OCI-LY7 (cell line): ENCODE results near the gene SNAPIN. TPM values are rescaled to one million over a fixed set of nuclear protein-coding genes. Genes with fewer than 3 reads are reported as not detected.

Experiments used
- BruUV-seq: library from RNA; stranded (reverse); fragments of 400-500 nt; replicated peaks from 2 replicates; lab custom pipeline; 2021; lab: Mats Ljungman, UMichigan
- CTCF ChIA-PET: fragments of 300-600 bp; sonication (Branson Sonifier 250); formaldehyde crosslinking; loops from one replicate; lab custom pipeline; 2022; ENCODE audit warnings: antibody characterized with exemption; ENCODE audit not compliant: unreplicated experiment; lab: Charles Lee
- POLR2A ChIA-PET: fragments of 300-600 bp; sonication (Branson Sonifier 250); formaldehyde crosslinking; loops from one replicate; lab custom pipeline; 2022; ENCODE audit warnings: antibody characterized with exemption; lab: Charles Lee
- DNase-seq: peaks from one replicate; pipeline ENCODE4 v3.0.0-alpha.2; 2015; ENCODE audit warnings: low spot score
- H2AFZ ChIP-seq: fragments of 200-600 bp; sonication (generic), shearing (Covaris generic); 2 replicates; pipeline ENCODE4 v1.6.1; 2014; ENCODE audit warnings: mild to moderate bottlenecking, antibody characterized with exemption, low read length, moderate library complexity
- H3K27ac ChIP-seq: fragments of 200-600 bp; sonication (generic); 2 replicates; pipeline ENCODE4 v1.5.1; 2014; ENCODE audit warnings: mixed run types, low read depth, mild to moderate bottlenecking, moderate library complexity, low read length, inconsistent platforms; ENCODE audit not compliant: poor library complexity, severe bottlenecking
- H3K36me3 ChIP-seq: fragments of 200-600 bp; sonication (generic); 2 replicates; pipeline ENCODE4 v1.6.1; 2014; ENCODE audit warnings: mild to moderate bottlenecking, antibody characterized with exemption, low read length, moderate library complexity, mixed read lengths; ENCODE audit not compliant: insufficient read depth
- H3K4me1 ChIP-seq: fragments of 200-600 bp; sonication (generic); 2 replicates; pipeline ENCODE4 v1.5.1; 2014; ENCODE audit warnings: mild to moderate bottlenecking, low read length; ENCODE audit not compliant: insufficient read depth, poor library complexity, severe bottlenecking
- H3K4me2 ChIP-seq: fragments of 200-600 bp; sonication (generic); 2 replicates; pipeline ENCODE4 v1.6.1; 2014; ENCODE audit warnings: mild to moderate bottlenecking, low read length
- H3K4me3 ChIP-seq: fragments of 200-600 bp; sonication (generic); 2 replicates; pipeline ENCODE4 v1.5.1; 2014; ENCODE audit warnings: mild to moderate bottlenecking, low read depth, low read length; ENCODE audit not compliant: poor library complexity, severe bottlenecking
- H3K79me2 ChIP-seq: fragments of 200-600 bp; sonication (generic); 2 replicates; pipeline ENCODE4 v1.6.1; 2016; ENCODE audit warnings: low read depth, mild to moderate bottlenecking, low read length, moderate library complexity, mixed read lengths; ENCODE audit not compliant: insufficient read depth
- H3K9me2 ChIP-seq: fragments of 200-600 bp; sonication (generic); 2 replicates; pipeline ENCODE4 v1.6.1; 2016; ENCODE audit warnings: mild to moderate bottlenecking, low read length, mixed read lengths; ENCODE audit not compliant: insufficient read depth
- H3K9me3 ChIP-seq: fragments of 200-600 bp; sonication (generic); 2 replicates; pipeline ENCODE4 v1.6.1; 2014; ENCODE audit warnings: mild to moderate bottlenecking, mixed run types, low read length, mixed read lengths
- H4K20me1 ChIP-seq: fragments of 200-600 bp; sonication (generic); 2 replicates; pipeline ENCODE4 v1.6.1; 2014; ENCODE audit warnings: mild to moderate bottlenecking, antibody characterized with exemption, low read length, moderate library complexity, mixed read lengths; ENCODE audit not compliant: insufficient read depth
- CTCF ChIP-seq: fragments of 200-600 bp; sonication (generic); conservative IDR thresholded peaks from 2 replicates; pipeline ENCODE4 v1.5.1; 2014; ENCODE audit warnings: mild to moderate bottlenecking, antibody characterized with exemption, low read length, moderate library complexity, mixed read lengths
- EZH2phosphoT487 ChIP-seq: fragments of 200-600 bp; sonication (generic); IDR thresholded peaks from 2 replicates; pipeline ENCODE4 v1.6.1; 2018; ENCODE audit warnings: low read depth, borderline replicate concordance, mild to moderate bottlenecking, mixed run types, antibody characterized with exemption, low read length, moderate library complexity, mixed read lengths
- intact Hi-C: fragments of 100-400 bp; cut with micrococcal nuclease; formaldehyde crosslinking; loops from one replicate; pipeline ENCODE4 v1.10.0; 2022; ENCODE audit not compliant: unreplicated experiment
- total RNA-seq, 2 experiments: library from RNA; depleted of rRNA in 1 of 2; stranded (reverse); fragments of >200 nt in 1 of 2; shearing (Covaris generic) in 1 of 2; gene quantifications; 2 replicates each; pipeline ENCODE4 v1.2.3, GENCODE V29; 2014 to 2022

The SNAPIN gene
- total RNA-seq, 2 experiments from 2014 or later = 31.1 to 44.5 TPM

GRCh38 chr1:153698923-153699714 is 40.6 kb downstream of the SNAPIN start:
- CTCF ChIA-PET = no interaction called here
- H3K9me2 ChIP-seq = no peaks in the 10 kb centered on the region
- no peaks in the 10 kb centered on the region for H3K79me2 ChIP-seq
- no peaks in the 10 kb centered on the region for H3K4me1 ChIP-seq
- H4K20me1 ChIP-seq = no peaks in the 10 kb centered on the region
- no peak overlapping the region for H3K27ac ChIP-seq
- no peak overlapping the region for H2AFZ ChIP-seq
- POLR2A ChIA-PET = interaction anchor here (0.5 to 2.1 kb wide), 2 partner anchors 28 to 179 kb away, joined by 3 to 5 read pairs; partner anchors contain the start of gene INTS3
- no TSS peak for BruUV-seq
- TF ChIP-seq CTCF = no peak
- no peak for TF ChIP-seq EZH2phosphoT487
- no peaks in the 10 kb centered on the region for H3K9me3 ChIP-seq
- no peak overlapping the region for H3K4me3 ChIP-seq
- H3K36me3 ChIP-seq = no peaks in the 10 kb centered on the region
- DNase-seq = no peak
- intact Hi-C loops = no loop called here
- no peak overlapping the region for H3K4me2 ChIP-seq

GRCh38 chr1:153699768-153700167 is 41.3 kb downstream of the SNAPIN start:
- POLR2A ChIA-PET = interaction anchor here (0.5 to 2.1 kb wide), 2 partner anchors 28 to 178 kb away, joined by 3 to 5 read pairs; partner anchors contain the start of gene INTS3
- H3K4me2 ChIP-seq = no peak overlapping the region
- no peak overlapping the region for H3K4me3 ChIP-seq
- BruUV-seq = no TSS peak
- H3K4me1 ChIP-seq = no peaks in the 10 kb centered on the region
- H2AFZ ChIP-seq = no peak overlapping the region
- H3K36me3 ChIP-seq = no peaks in the 10 kb centered on the region
- H3K27ac ChIP-seq = no peak overlapping the region
- H3K9me3 ChIP-seq = no peaks in the 10 kb centered on the region
- no peak for DNase-seq
- H3K79me2 ChIP-seq = no peaks in the 10 kb centered on the region
- CTCF ChIA-PET = no interaction called here
- intact Hi-C loops = no loop called here
- no peaks in the 10 kb centered on the region for H3K9me2 ChIP-seq
- no peaks in the 10 kb centered on the region for H4K20me1 ChIP-seq
- no peak for TF ChIP-seq EZH2phosphoT487
- TF ChIP-seq CTCF = no peak

GRCh38 chr1:153705484-153705883 is 47.0 kb downstream of the SNAPIN start:
- CTCF ChIA-PET = no interaction called here
- no peak for TF ChIP-seq EZH2phosphoT487
- TF ChIP-seq CTCF = no peak
- Histone ChIP-seq H2AFZ (no peak overlapping the region), H3K9me3 (no peaks in the 10 kb centered on the region), H3K4me1 (no peaks in the 10 kb centered on the region), H3K9me2 (no peaks in the 10 kb centered on the region), H3K27ac (no peak overlapping the region), H4K20me1 (no peaks in the 10 kb centered on the region), H3K4me2 (no peak overlapping the region), H3K36me3 (no peaks in the 10 kb centered on the region), H3K79me2 (no peaks in the 10 kb centered on the region), H3K4me3 (no peak overlapping the region)
- DNase-seq = no peak
- BruUV-seq = no TSS peak
- POLR2A ChIA-PET = interaction anchor here (0.5 to 1.2 kb wide), 4 partner anchors 15 to 182 kb away, joined by 3 to 5 read pairs (median 4); no protein-coding TSS in a partner anchor
- intact Hi-C loops = no loop called here
